Measurements from ENCODE around the gene SP140. TPM values are rescaled to one million over a fixed set of nuclear protein-coding genes. Genes with fewer than 3 reads are reported as not detected.
A peak's percentile ranks its signal among the peaks of the same experiment; 100 is the strongest.
"Not testable (repeated sequence)": the region's sequence is repeated elsewhere in the genome, so short reads cannot be mapped to it uniquely, and the experiment has no call there.

SP140 gene
- total and polyA plus RNA-seq, 9 of the 15 experiments (the other 6 are each of a cell fraction or from before 2014, with no cell fraction given): 0.04 to 1.1 (median 0.57) TPM; not detected in 1

DNA sequence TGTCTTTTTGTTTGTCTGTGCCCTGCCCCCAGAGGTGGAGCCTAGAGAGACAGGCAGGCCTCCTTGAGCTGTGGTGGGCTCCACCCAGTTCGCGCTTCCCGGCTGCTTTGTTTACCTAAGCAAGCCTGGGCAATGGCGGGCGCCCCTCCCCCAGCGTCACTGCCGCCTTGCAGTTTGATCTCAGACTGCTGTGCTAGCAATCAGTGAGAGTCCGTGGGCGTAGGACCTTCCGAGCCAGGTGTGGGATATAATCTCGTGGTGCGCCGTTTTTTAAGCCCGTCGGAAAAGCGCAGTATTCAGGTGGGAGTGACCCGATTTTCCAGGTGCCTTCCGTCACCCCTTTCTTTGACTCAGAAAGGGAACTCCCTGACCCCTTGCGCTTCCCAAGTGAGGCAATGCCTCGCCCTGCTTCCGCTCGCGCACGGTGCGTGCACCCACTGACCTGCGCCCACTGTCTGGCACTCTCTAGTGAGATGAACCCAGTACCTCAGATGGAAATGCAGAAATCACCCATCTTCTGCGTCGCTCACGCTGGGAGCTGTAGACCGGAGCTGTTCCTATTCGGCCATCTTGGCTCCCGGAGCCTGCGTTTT lies 116.5 kb downstream of the SP140 start (continued):
- 0 out of 2 replicates have a peak, but pooled peaks have one; percentile 49 for TF ChIP-seq E2F1 (CRISPR knock-in tag; IDR thresholded peaks at IDR 0.05)
- TF ChIP-seq POLR2G (IDR thresholded peaks at IDR 0.05; ENCODE audit: low read depth, low read length): peak; percentile 58
- TF ChIP-seq TFAP4 (CRISPR knock-in tag; IDR thresholded peaks at IDR 0.05; ENCODE audit: borderline replicate concordance): peak; percentile 77; the same call in 1 of the 2 replicates
- not testable (repeated sequence) for TF ChIP-seq CREB1 (IDR thresholded peaks at IDR 0.05)
- TF ChIP-seq CREB1 (CRISPR knock-in tag; IDR thresholded peaks at IDR 0.05): peak; percentile 41; the same call in 1 of the 2 replicates
- peak; percentile 45; the same call in 1 of the 2 replicates for TF ChIP-seq CEBPB (tag; IDR thresholded peaks at IDR 0.05)
- TF ChIP-seq CXXC5 (CRISPR knock-in tag; IDR thresholded peaks at IDR 0.05): peak; percentile 66
- peak; percentile 65 for TF ChIP-seq TAF9B (IDR thresholded peaks at IDR 0.05; ENCODE audit: partially characterized antibody)
- TF ChIP-seq HDAC2 (IDR thresholded peaks at IDR 0.05): 0 out of 2 replicates have a peak, but pooled peaks have one; percentile 18
- TF ChIP-seq YY1 (IDR thresholded peaks at IDR 0.05; ENCODE audit: borderline replicate concordance in 1 of 3, control insufficient read depth in 1 of 3, extremely low read depth in 1 of 3, insufficient read depth in 3 of 3, insufficient read length in 1 of 3, insufficient replicate concordance in 2 of 3, low read depth in 1 of 3, low read length in 2 of 3): peak in 2 of 3 experiments; percentile 37 to 63
- peak; percentile 55; the same call in 1 of the 2 replicates for TF ChIP-seq ZNF79 (CRISPR knock-in tag; IDR thresholded peaks at IDR 0.05; ENCODE audit: low read depth)
- TF ChIP-seq, protein P1, sequence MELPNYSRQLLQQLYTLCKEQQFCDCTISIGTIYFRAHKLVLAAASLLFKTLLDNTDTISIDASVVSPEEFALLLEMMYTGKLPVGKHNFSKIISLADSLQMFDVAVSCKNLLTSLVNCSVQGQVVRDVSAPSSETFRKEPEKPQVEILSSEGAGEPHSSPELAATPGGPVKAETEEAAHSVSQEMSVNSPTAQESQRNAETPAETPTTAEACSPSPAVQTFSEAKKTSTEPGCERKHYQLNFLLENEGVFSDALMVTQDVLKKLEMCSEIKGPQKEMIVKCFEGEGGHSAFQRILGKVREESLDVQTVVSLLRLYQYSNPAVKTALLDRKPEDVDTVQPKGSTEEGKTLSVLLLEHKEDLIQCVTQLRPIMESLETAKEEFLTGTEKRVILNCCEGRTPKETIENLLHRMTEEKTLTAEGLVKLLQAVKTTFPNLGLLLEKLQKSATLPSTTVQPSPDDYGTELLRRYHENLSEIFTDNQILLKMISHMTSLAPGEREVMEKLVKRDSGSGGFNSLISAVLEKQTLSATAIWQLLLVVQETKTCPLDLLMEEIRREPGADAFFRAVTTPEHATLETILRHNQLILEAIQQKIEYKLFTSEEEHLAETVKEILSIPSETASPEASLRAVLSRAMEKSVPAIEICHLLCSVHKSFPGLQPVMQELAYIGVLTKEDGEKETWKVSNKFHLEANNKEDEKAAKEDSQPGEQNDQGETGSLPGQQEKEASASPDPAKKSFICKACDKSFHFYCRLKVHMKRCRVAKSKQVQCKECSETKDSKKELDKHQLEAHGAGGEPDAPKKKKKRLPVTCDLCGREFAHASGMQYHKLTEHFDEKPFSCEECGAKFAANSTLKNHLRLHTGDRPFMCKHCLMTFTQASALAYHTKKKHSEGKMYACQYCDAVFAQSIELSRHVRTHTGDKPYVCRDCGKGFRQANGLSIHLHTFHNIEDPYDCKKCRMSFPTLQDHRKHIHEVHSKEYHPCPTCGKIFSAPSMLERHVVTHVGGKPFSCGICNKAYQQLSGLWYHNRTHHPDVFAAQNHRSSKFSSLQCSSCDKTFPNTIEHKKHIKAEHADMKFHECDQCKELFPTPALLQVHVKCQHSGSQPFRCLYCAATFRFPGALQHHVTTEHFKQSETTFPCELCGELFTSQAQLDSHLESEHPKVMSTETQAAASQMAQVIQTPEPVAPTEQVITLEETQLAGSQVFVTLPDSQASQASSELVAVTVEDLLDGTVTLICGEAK (IDR thresholded peaks at IDR 0.05): 0 out of 2 replicates have a peak, but pooled peaks have one; percentile 29
- TF ChIP-seq, protein P1 (CRISPR knock-in tag; IDR thresholded peaks at IDR 0.05): not testable (repeated sequence)
